Cardiac muscle cell (in vitro differentiated cells and primary cell): ENCODE measurements around the gene IL1B. TPM values are rescaled to one million over a fixed set of nuclear protein-coding genes. Genes with fewer than 3 reads are reported as not detected.

Source experiments
- DNase-seq, 2 donors: peaks; one replicate each; pipeline versions ENCODE4 v3.0.0 to v3.0.0-alpha.2; 2010 to 2017; ENCODE audit warnings: low read depth in 1 of 2, low spot score in 1 of 2
- H3K27ac ChIP-seq: fragments of 200-600 bp; sonication (generic); 2 replicates; pipeline ENCODE4 v1.5.1; 2016
- H3K27me3 ChIP-seq: fragments of 200-600 bp; sonication (generic); 2 replicates; pipeline ENCODE4 v1.6.0; 2016; ENCODE audit warnings: control low read depth
- H3K36me3 ChIP-seq: fragments of 200-600 bp; sonication (generic); 2 replicates; pipeline ENCODE4 v1.5.1; 2016; ENCODE audit warnings: control low read depth
- H3K4me1 ChIP-seq: fragments of 200-600 bp; sonication (generic); 2 replicates; pipeline ENCODE4 v1.8.1; 2017; ENCODE audit warnings: low read depth, mild to moderate bottlenecking, mixed run types
- H3K4me3 ChIP-seq: fragments of 200-600 bp; sonication (generic); 2 replicates; pipeline ENCODE4 v1.5.1; 2016; ENCODE audit warnings: mild to moderate bottlenecking
- H3K9me3 ChIP-seq: fragments of 200-600 bp; sonication (generic); 2 replicates; pipeline ENCODE4 v1.5.1; 2017; ENCODE audit warnings: low read depth, mild to moderate bottlenecking, control low read depth
- polyA plus RNA-seq: library from polyadenylated mRNA; unstranded; fragments of >200 nt; fragmentation: Nextera tagmentation; extraction: Ambion mirVana; gene quantifications from 2 replicates; pipeline ENCODE4 v1.2.1, GENCODE V29; 2016
- total RNA-seq: library from RNA; depleted of rRNA; stranded (reverse); fragments of >200 nt; gene quantifications from 2 replicates; pipeline ENCODE4 v1.2.3, GENCODE V29; 2016
- TF ChIP-seq, protein P1 (sequence below): IDR thresholded peaks from 2 replicates; pipeline ENCODE4 v1.5.1; 2012; ENCODE audit warnings: low read depth, mild to moderate bottlenecking, low read length

The IL1B gene
- total and polyA plus RNA-seq, 2 experiments from 2014 or later = not detected

DNA sequence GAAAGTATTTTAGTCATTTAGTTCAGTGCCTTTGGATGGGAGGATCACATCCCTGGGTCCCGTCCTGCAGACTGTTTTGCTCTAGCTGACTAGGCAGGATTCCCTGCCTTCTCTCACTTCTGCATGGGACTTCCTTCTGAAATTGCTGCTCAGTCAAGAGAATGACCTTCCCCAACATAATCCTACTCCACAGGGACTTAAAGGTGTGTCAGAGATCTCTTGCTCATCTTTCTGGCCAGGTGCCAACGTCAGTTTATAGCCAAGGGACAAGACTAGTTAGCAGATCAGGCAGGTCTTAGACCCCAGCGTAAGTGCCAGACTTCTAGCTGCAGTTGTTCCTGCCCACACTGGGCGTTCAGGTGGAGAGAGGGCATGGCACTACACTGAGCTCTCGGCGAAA, 9.5 kb upstream of the IL1B start:
- no peak for DNase-seq

DNA sequence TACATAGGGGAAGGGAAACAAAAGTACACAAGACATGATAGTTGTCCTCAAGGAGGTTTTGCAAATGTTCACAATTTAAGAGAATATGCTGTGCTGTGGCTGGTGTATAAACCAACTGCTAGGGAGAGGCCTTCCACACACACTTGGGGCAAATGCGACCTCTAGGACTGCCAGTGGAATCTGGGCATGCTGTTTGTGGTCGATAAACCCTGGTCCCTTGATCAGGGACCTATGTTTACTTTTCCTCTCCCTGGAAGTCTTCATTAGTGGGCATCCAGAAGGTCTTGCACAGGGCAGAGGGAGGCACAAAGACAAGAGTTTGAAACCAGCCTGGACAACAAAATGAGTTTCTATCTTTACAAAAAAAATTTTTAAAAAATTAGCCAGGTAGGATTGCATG, 7.3 kb upstream of the IL1B start:
- Histone ChIP-seq H3K27ac (no peak overlapping the region), H3K27me3 (no peaks in the 10 kb centered on the region), H3K4me3 (no peak overlapping the region), H3K4me1 (no peaks in the 10 kb centered on the region), H3K36me3 (no peaks in the 10 kb centered on the region), H3K9me3 (no peaks in the 10 kb centered on the region)
- no peak for DNase-seq
- TF ChIP-seq, protein P1, sequence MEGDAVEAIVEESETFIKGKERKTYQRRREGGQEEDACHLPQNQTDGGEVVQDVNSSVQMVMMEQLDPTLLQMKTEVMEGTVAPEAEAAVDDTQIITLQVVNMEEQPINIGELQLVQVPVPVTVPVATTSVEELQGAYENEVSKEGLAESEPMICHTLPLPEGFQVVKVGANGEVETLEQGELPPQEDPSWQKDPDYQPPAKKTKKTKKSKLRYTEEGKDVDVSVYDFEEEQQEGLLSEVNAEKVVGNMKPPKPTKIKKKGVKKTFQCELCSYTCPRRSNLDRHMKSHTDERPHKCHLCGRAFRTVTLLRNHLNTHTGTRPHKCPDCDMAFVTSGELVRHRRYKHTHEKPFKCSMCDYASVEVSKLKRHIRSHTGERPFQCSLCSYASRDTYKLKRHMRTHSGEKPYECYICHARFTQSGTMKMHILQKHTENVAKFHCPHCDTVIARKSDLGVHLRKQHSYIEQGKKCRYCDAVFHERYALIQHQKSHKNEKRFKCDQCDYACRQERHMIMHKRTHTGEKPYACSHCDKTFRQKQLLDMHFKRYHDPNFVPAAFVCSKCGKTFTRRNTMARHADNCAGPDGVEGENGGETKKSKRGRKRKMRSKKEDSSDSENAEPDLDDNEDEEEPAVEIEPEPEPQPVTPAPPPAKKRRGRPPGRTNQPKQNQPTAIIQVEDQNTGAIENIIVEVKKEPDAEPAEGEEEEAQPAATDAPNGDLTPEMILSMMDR = no peak

More for the DNA sequence above, 9.5 kb upstream of the IL1B start:
- Histone ChIP-seq H3K27me3 (no peaks in the 10 kb centered on the region), H3K4me3 (no peak overlapping the region), H3K9me3 (no peaks in the 10 kb centered on the region), H3K36me3 (no peaks in the 10 kb centered on the region), H3K27ac (no peak overlapping the region), H3K4me1 (no peaks in the 10 kb centered on the region)
- TF ChIP-seq, protein P1 = no peak

DNA sequence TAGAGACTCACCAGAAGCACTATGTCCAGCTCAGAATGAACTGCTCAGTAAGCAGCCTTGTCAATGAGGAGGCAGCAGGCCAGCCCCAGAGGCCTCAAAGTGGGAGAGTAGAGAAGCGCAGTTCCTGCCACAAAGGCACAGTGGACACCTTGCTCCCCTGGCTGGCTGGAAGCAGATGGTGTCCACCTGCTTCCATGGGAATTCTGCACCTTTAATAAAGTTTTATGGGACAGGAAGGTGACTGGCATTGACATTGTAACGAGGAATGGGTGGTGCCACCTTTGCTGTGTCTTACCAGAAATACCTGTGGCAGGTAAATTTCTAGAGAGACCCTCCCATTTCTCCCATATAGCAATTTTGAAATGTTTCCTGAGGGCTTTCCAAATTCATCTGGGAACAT, 6.7 kb upstream of the IL1B start:
- no peak for DNase-seq
- TF ChIP-seq, protein P1 = no peak
- H3K9me3 ChIP-seq = no peaks in the 10 kb centered on the region
- H3K4me1 ChIP-seq = no peaks in the 10 kb centered on the region
- H3K4me3 ChIP-seq = no peak overlapping the region
- H3K36me3 ChIP-seq = no peaks in the 10 kb centered on the region
- no peak overlapping the region for H3K27ac ChIP-seq
- H3K27me3 ChIP-seq = no peaks in the 10 kb centered on the region

DNA sequence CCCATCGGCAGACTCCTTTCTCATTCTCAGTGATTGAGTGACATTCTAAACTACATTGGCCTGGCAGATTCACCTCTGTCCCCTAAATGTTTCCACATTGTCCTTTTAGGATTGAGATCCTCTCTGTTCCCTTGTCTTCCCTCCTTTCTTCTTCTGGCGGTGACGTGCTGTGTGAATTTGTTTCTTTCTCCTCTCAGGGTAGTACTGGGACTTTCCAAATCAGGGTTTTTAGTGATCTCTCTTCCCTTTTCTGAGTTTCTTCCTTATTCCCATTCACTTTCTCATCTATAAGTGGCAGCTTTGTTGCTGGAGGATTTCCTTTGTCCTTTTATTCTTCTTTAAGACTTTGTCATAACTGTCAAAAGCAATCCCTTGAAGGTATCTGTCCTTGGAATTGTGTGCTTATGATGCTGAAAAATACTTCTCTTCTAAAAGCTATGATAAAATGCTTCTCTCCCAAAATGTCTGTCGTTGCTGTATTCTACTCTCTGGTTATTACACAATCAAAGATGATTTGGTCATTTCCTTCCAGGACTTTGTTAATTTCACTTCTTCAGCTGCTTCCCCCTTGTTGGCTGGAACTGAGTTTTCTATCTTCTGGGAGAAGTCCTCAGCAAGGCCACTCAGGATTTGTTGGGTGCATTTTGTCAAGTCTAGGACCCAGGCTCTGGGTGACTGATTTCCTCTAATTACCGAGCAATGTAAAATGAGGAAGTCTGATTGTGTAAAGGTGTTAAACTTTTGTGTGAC, 4.9 kb upstream of the IL1B start:
- no peak overlapping the region for H3K4me3 ChIP-seq
- H3K36me3 ChIP-seq = no peaks in the 10 kb centered on the region
- peak in 1 of 2 donors; percentile 56 for DNase-seq
- no peak overlapping the region for H3K27ac ChIP-seq
- TF ChIP-seq, protein P1 = no peak
- no peaks in the 10 kb centered on the region for H3K4me1 ChIP-seq
- no peaks in the 10 kb centered on the region for H3K9me3 ChIP-seq
- H3K27me3 ChIP-seq = no peaks in the 10 kb centered on the region

DNA sequence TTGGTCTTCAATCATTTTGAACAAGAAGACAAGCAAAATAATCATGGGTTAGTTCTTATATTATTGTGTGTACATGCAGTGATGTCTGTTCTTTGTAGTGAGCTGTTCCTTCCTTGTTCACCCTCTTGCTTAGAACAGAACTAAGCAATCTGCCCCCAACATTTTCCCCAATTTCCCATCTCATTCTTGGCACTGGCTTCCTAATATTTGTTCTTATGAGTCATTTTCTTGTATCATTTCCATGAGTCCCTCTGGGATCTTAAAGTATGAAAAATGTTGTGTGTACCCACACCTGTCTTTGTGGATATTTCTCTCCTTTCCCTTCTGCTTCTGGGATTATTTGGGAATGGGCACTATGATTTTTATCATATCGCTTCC, 3.5 kb upstream of the IL1B start:
- TF ChIP-seq, protein P1 = no peak
- Histone ChIP-seq H3K4me3 (no peak overlapping the region), H3K9me3 (no peaks in the 10 kb centered on the region), H3K4me1 (no peaks in the 10 kb centered on the region), H3K27ac (no peak overlapping the region), H3K27me3 (no peaks in the 10 kb centered on the region), H3K36me3 (no peaks in the 10 kb centered on the region)
- no peak for DNase-seq
